Testis (tissue), 2 donors: ENCODE data around the gene VPREB3.

ENCODE experiments used
- POLR2A ChIP-seq: fragments of 450-650 bp; IDR thresholded peaks from one replicate; pipeline ENCODE4 v1.6.1; 2017; ENCODE audit warnings: antibody characterized with exemption, mild to moderate bottlenecking, moderate library complexity
- TF ChIP-seq, protein P1 (sequence below), 3 experiments: fragments of 450-650 bp in 2 of 3; fragments of 200-600 bp in 1 of 3; sonication (generic) in 1 of 3; IDR thresholded peaks; one replicate each; pipeline ENCODE4 v1.5.1; 2016 to 2019; ENCODE audit warnings: antibody characterized with exemption in 3 of 3, mild to moderate bottlenecking in 2 of 3, moderate library complexity in 1 of 3

DNA sequence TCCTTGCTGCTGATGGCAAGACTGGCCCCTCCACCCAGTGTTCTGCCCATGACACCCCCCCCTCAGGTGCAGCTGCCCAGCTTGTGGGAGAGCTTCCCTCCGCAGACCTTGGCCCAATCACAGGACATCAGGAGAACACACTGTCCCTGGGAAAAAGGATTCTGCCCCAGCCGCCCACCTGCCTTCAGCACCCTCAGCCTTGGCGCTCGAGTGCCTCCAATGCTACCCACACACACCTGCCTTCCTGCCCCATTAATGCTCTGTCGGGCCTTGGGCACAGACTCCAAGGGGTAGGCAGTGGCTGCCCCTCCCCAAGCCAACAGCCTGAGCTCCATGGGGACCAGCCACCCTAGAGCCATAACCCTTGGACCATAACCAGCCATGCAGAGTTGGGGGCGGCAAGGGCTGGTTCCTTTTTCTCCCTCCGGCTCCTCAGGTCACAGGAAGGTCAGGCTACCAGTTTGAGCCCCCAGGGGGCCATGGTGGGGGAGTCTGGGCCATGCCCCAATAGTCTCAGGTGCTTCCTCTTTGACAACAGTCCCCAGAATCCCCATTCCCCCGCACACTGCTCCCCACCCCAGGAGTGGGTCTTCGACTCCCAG lies 2.0 kb downstream of the VPREB3 start:
- TF ChIP-seq, protein P1, sequence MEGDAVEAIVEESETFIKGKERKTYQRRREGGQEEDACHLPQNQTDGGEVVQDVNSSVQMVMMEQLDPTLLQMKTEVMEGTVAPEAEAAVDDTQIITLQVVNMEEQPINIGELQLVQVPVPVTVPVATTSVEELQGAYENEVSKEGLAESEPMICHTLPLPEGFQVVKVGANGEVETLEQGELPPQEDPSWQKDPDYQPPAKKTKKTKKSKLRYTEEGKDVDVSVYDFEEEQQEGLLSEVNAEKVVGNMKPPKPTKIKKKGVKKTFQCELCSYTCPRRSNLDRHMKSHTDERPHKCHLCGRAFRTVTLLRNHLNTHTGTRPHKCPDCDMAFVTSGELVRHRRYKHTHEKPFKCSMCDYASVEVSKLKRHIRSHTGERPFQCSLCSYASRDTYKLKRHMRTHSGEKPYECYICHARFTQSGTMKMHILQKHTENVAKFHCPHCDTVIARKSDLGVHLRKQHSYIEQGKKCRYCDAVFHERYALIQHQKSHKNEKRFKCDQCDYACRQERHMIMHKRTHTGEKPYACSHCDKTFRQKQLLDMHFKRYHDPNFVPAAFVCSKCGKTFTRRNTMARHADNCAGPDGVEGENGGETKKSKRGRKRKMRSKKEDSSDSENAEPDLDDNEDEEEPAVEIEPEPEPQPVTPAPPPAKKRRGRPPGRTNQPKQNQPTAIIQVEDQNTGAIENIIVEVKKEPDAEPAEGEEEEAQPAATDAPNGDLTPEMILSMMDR (IDR thresholded peaks at IDR 0.05) = no peak
- no peak for TF ChIP-seq POLR2A
